B cell (primary cell): ENCODE data around the gene CERS5. TPM values are rescaled to one million over a fixed set of nuclear protein-coding genes. Genes with fewer than 3 reads are reported as not detected.

Experiments
- ATAC-seq: fragments of 200-7000 bp; cut with Tn5 transposase; one replicate; pipeline ENCODE4 v1.10.0; 2021; ENCODE audit warnings: low read depth, mild to moderate bottlenecking, moderate number of reproducible peaks, moderate library complexity
- CTCF ChIA-PET: fragments of 350-600 bp; sonication (Branson Sonifier 250); formaldehyde crosslinking; loops from one replicate; lab custom pipeline; 2021; ENCODE audit warnings: antibody characterized with exemption, inconsistent platforms; lab: Charles Lee
- POLR2A ChIA-PET: fragments of 350-600 bp; sonication (Branson Sonifier 250); formaldehyde crosslinking; loops from one replicate; lab custom pipeline; 2021; ENCODE audit warnings: antibody characterized with exemption; lab: Charles Lee
- DNase-seq: peaks from one replicate; pipeline ENCODE4 v3.0.0; 2013
- H2AFZ ChIP-seq: 2 replicates; pipeline ENCODE4 v1.6.1; 2012; ENCODE audit warnings: mild to moderate bottlenecking, low read depth, low read length; ENCODE audit not compliant: insufficient read depth, poor library complexity, severe bottlenecking
- H3K27ac ChIP-seq, 2 donors: 1 replicate in 1 of 2; 2 replicates in 1 of 2; pipeline ENCODE4 v1.5.1; 2012 to 2013; ENCODE audit warnings: low read length in 2 of 2, mild to moderate bottlenecking in 2 of 2, moderate library complexity in 1 of 2
- H3K27me3 ChIP-seq, 4 experiments: fragments of 200-600 bp in 1 of 4; sonication (generic) in 1 of 4; replicated peaks in 1 of 4; 1 replicate in 2 of 4; 2 replicates in 2 of 4; pipeline versions ENCODE4 v1.6.1 to v1.7.0; 2013 to 2016; ENCODE audit warnings: low read length in 3 of 4, mild to moderate bottlenecking in 2 of 4, mixed read lengths in 1 of 4, moderate library complexity in 1 of 4; ENCODE audit not compliant: insufficient read depth in 4 of 4, control insufficient read depth in 3 of 4; ENCODE audit errors: control extremely low read depth in 1 of 4
- H3K36me3 ChIP-seq, 2 experiments: replicated peaks in 1 of 2; 1 replicate in 1 of 2; 2 replicates in 1 of 2; pipeline versions ENCODE4 v1.6.1 to v1.7.1; 2013; ENCODE audit warnings: low read length in 1 of 2; ENCODE audit not compliant: insufficient read depth in 2 of 2, control insufficient read depth in 1 of 2; ENCODE audit errors: control extremely low read depth in 1 of 2, extremely low read depth in 1 of 2
- H3K4me1 ChIP-seq, 2 donors: fragments of 200-600 bp in 1 of 2; sonication (generic) in 1 of 2; 1 replicate in 1 of 2; 2 replicates in 1 of 2; pipeline versions ENCODE4 v1.5.1 to v1.6.1; 2013 to 2017; ENCODE audit warnings: low read length in 2 of 2; ENCODE audit not compliant: control insufficient read depth in 2 of 2, insufficient read depth in 2 of 2
- H3K4me2 ChIP-seq: replicated peaks from 2 replicates; pipeline ENCODE3; 2012; ENCODE audit warnings: mild to moderate bottlenecking, low read depth, low read length; ENCODE audit not compliant: poor library complexity, severe bottlenecking
- H3K4me3 ChIP-seq, 5 experiments: fragments of 200-600 bp in 1 of 5; sonication (generic) in 1 of 5; 1 replicate in 3 of 5; 2 replicates in 2 of 5; pipeline versions ENCODE4 v1.5.1 to v1.7.0; 2011 to 2016; ENCODE audit warnings: low read length in 4 of 5, mild to moderate bottlenecking in 4 of 5, low read depth in 2 of 5, control low read depth in 1 of 5, moderate library complexity in 1 of 5; ENCODE audit not compliant: insufficient read depth in 1 of 5; ENCODE audit errors: control extremely low read depth in 1 of 5, extremely low read depth in 1 of 5
- H3K79me2 ChIP-seq: fragments of 200-600 bp; sonication (generic); one replicate; pipeline ENCODE4 v1.6.0; 2016; ENCODE audit warnings: low read length; ENCODE audit not compliant: control insufficient read depth, insufficient read depth
- H3K9ac ChIP-seq: fragments of 200-600 bp; sonication (generic); 2 replicates; pipeline ENCODE4 v1.6.1; 2017; ENCODE audit warnings: mild to moderate bottlenecking, low read length, moderate library complexity
- H3K9me3 ChIP-seq, 3 donors: one replicate each; pipeline versions ENCODE4 v1.6.1 to v1.7.1; 2013; ENCODE audit warnings: low read length in 2 of 3; ENCODE audit not compliant: control insufficient read depth in 2 of 3, insufficient read depth in 1 of 3; ENCODE audit errors: control extremely low read depth in 1 of 3
- H4K20me1 ChIP-seq: 2 replicates; pipeline ENCODE4 v1.6.0; 2012; ENCODE audit warnings: mild to moderate bottlenecking, low read length; ENCODE audit not compliant: insufficient read depth, control insufficient read depth, poor library complexity, severe bottlenecking
- H3K27ac Mint-ChIP-seq: one replicate; pipeline ENCODE4 v1.8.0; 2021; ENCODE audit warnings: mixed read lengths
- H3K27me3 Mint-ChIP-seq: one replicate; pipeline ENCODE4 v1.8.0; 2021; ENCODE audit warnings: mixed read lengths
- H3K4me1 Mint-ChIP-seq: one replicate; pipeline ENCODE4 v1.8.0; 2021; ENCODE audit warnings: mixed read lengths
- H3K4me3 Mint-ChIP-seq: one replicate; pipeline ENCODE4 v1.8.0; 2021; ENCODE audit warnings: mixed read lengths
- H3K9me3 Mint-ChIP-seq: one replicate; pipeline ENCODE4 v1.8.0; 2022; ENCODE audit warnings: mixed read lengths; ENCODE audit not compliant: insufficient read depth
- CTCF ChIP-seq: fragments of 200-600 bp; IDR thresholded peaks from one replicate; pipeline ENCODE4 v1.8.0; 2022; ENCODE audit warnings: antibody characterized with exemption, mild to moderate bottlenecking
- EZH2 ChIP-seq: IDR thresholded peaks from 2 replicates; pipeline ENCODE4 v1.6.1; 2012; ENCODE audit warnings: borderline replicate concordance, low read depth, mild to moderate bottlenecking, moderate library complexity, low read length; ENCODE audit not compliant: insufficient read depth, poor library complexity, severe bottlenecking
- WGBS: methylation state at CpG from one replicate; pipeline ENCODE4 v1.1.5; 2013; ENCODE audit warnings: missing lambda C conversion rate; ENCODE audit not compliant: insufficient coverage; 5-methylcytosine and 5-hydroxymethylcytosine counted together
- intact Hi-C: fragments of 100-400 bp; cut with micrococcal nuclease; formaldehyde crosslinking; loops from one replicate; pipeline ENCODE4 v1.10.0; 2022
- polyA plus RNA-seq: library from polyadenylated mRNA; depleted of rRNA; stranded (reverse); fragments of >200 nt; gene quantifications from 2 replicates; pipeline ENCODE4 v1.2.3, GENCODE V29; 2012
- total RNA-seq, 2 donors: library from RNA; stranded (reverse); fragments of 120-200 nt in 1 of 2; gene quantifications; 1 replicate in 1 of 2; 2 replicates in 1 of 2; pipeline versions ENCODE4 v1.2.3 to v1.2.4, GENCODE V29; 2013 to 2022

Gene CERS5
- total and polyA plus RNA-seq, 2 donors (not counting 1 experiment from before 2014, with no cell fraction given) = 32.3 to 72.0 TPM

GRCh38 chr12:50203691-50204090 is 36.5 kb upstream of the CERS5 start:
- WGBS = no CpG with 5 or more reads among the region's 2 CpGs
- no peak overlapping the region for H3K9ac ChIP-seq
- ATAC-seq (no peak), DNase-seq (no peak)
- peaks cover 0 to 8% (median 0%) of the 10 kb centered on the region in 3 donors for H3K9me3 ChIP-seq
- H3K4me2 ChIP-seq = no peak overlapping the region
- H3K27ac Mint-ChIP-seq = no peak overlapping the region
- no peak overlapping the region for H3K4me3 ChIP-seq
- H3K4me3 Mint-ChIP-seq = no peak overlapping the region
- intact Hi-C loops = no loop called here
- no peaks in the 10 kb centered on the region for H3K27me3 Mint-ChIP-seq
- no peaks in the 10 kb centered on the region for H3K9me3 Mint-ChIP-seq
- H3K79me2 ChIP-seq = no peaks in the 10 kb centered on the region
- no peak for TF ChIP-seq CTCF
- no peak for TF ChIP-seq EZH2
- POLR2A ChIA-PET = no interaction called here
- H3K36me3 ChIP-seq = no peaks in the 10 kb centered on the region
- no peak overlapping the region for H2AFZ ChIP-seq
- no peaks in the 10 kb centered on the region for H4K20me1 ChIP-seq
- H3K27ac ChIP-seq = no peak overlapping the region
- no peaks in the 10 kb centered on the region for H3K4me1 ChIP-seq
- no peaks in the 10 kb centered on the region for H3K27me3 ChIP-seq
- H3K4me1 Mint-ChIP-seq = no peaks in the 10 kb centered on the region
- CTCF ChIA-PET = no interaction called here

GRCh38 chr12:50201987-50202521 is 34.9 kb upstream of the CERS5 start:
- Histone ChIP-seq H3K27me3 (no peaks in the 10 kb centered on the region), H3K4me1 (no peaks in the 10 kb centered on the region), H3K9ac (no peak overlapping the region), H3K36me3 (no peaks in the 10 kb centered on the region), H3K9me3 (no peaks in the 10 kb centered on the region), H3K4me2 (no peak overlapping the region), H4K20me1 (no peaks in the 10 kb centered on the region), H3K4me3 (no peak overlapping the region), H3K79me2 (no peaks in the 10 kb centered on the region), H3K27ac (no peak overlapping the region), H2AFZ (no peak overlapping the region)
- Mint-ChIP-seq H3K4me1 (no peaks in the 10 kb centered on the region), H3K27ac (no peak overlapping the region), H3K9me3 (no peaks in the 10 kb centered on the region), H3K27me3 (no peaks in the 10 kb centered on the region), H3K4me3 (no peak overlapping the region)
- CTCF ChIA-PET = no interaction called here
- TF ChIP-seq CTCF (no peak), EZH2 (no peak)
- intact Hi-C loops = no loop called here
- WGBS = 100% methylated on average over 1 of the region's 3 CpGs
- POLR2A ChIA-PET = no interaction called here
- DNase-seq (no peak), ATAC-seq (no peak)
